Ishikawa (cell line): ENCODE data around the gene CSRP1.

ENCODE experiments used
- CEBPB ChIP-seq: IDR thresholded peaks from 2 replicates; pipeline ENCODE4 v1.6.1; 2012
- CREB1 ChIP-seq: IDR thresholded peaks from 2 replicates; pipeline ENCODE4 v1.6.1; 2012; ENCODE audit warnings: low read depth
- EGR1 ChIP-seq: IDR thresholded peaks from 2 replicates; pipeline ENCODE4 v1.6.1; 2012
- EP300 ChIP-seq: IDR thresholded peaks from 2 replicates; pipeline ENCODE4 v1.6.1; 2012; ENCODE audit warnings: borderline replicate concordance
- FOXM1 ChIP-seq: IDR thresholded peaks from 2 replicates; pipeline ENCODE4 v1.6.1; 2012; ENCODE audit warnings: low read depth, borderline replicate concordance
- MAX ChIP-seq: IDR thresholded peaks from 2 replicates; pipeline ENCODE4 v1.6.1; 2012
- NFIC ChIP-seq: IDR thresholded peaks from 2 replicates; pipeline ENCODE4 v1.6.1; 2012
- RAD21 ChIP-seq: IDR thresholded peaks from 2 replicates; pipeline ENCODE4 v1.6.1; 2012; ENCODE audit warnings: low read depth
- REST ChIP-seq: IDR thresholded peaks from 2 replicates; pipeline ENCODE4 v1.6.1; 2012; ENCODE audit warnings: low read depth, mild to moderate bottlenecking
- TAF1 ChIP-seq: IDR thresholded peaks from 2 replicates; pipeline ENCODE4 v1.6.1; 2012; ENCODE audit warnings: low read depth, mild to moderate bottlenecking
- TCF12 ChIP-seq: IDR thresholded peaks from 2 replicates; pipeline ENCODE4 v1.6.1; 2012; ENCODE audit warnings: low read depth
- USF1 ChIP-seq: IDR thresholded peaks from 2 replicates; pipeline ENCODE4 v1.6.1; 2012
- YY1 ChIP-seq: IDR thresholded peaks from 2 replicates; pipeline ENCODE4 v1.6.1; 2012; ENCODE audit warnings: low read depth

- no peak for TF ChIP-seq CREB1
- no peak for TF ChIP-seq EGR1
- no peak for TF ChIP-seq EP300
- no peak for TF ChIP-seq USF1
- no peak for TF ChIP-seq NFIC
- no peak for TF ChIP-seq CEBPB
- no peak for TF ChIP-seq TCF12
- no peak for TF ChIP-seq YY1
- TF ChIP-seq FOXM1, result no peak
- no peak for TF ChIP-seq RAD21
- TF ChIP-seq REST, result no peak
- no peak for TF ChIP-seq TAF1
- TF ChIP-seq MAX, result no peak
Observed at GRCh38 chr1:201510734-201511133, 3.8 kb upstream of the CSRP1 start.
